Stimulated activated naive CD4-positive, alpha-beta T cell (primary cell): ENCODE data around the gene MRPL33.

Experiments
- DNase-seq, 6 experiments: peaks; one replicate each; lab custom pipeline; 2025; lab: John Stamatoyannopoulos, UW

The MRPL33 gene

GRCh38 chr2:27771548-27772335 is at the start of gene MRPL33:
MRPL33 (plus strand) TSS chr2:27771719; CDS start chr2:27771778, 59 bp downstream.
- peak; percentile 83 to 92 (median 86) for DNase-seq

- DNase-seq: no peak
Observed at GRCh38 chr2:27721884-27722485, 49.5 kb upstream of the MRPL33 start.

GRCh38 chr2:27723372-27724144 is 48.0 kb upstream of the MRPL33 start:
- peak in 2 of 6 experiments; percentile 21 to 22 for DNase-seq

GRCh38 chr2:27724191-27724590 is 47.3 kb upstream of the MRPL33 start:
- DNase-seq: no peak

GRCh38 chr2:27724905-27725701 is 46.4 kb upstream of the MRPL33 start:
- DNase-seq: no peak

- no peak for DNase-seq
Observed at GRCh38 chr2:27727257-27727656, 44.3 kb upstream of the MRPL33 start.

- no peak for DNase-seq
Observed at GRCh38 chr2:27728081-27728858, 43.2 kb upstream of the MRPL33 start.

GRCh38 chr2:27729198-27729597 is 42.3 kb upstream of the MRPL33 start:
- no peak for DNase-seq

GRCh38 chr2:27729614-27730013 is 41.9 kb upstream of the MRPL33 start:
- no peak for DNase-seq

GRCh38 chr2:27730261-27730662 is 41.3 kb upstream of the MRPL33 start:
- DNase-seq: no peak

- DNase-seq: no peak
Observed at GRCh38 chr2:27730980-27731691, 40.4 kb upstream of the MRPL33 start.

- no peak for DNase-seq
Observed at GRCh38 chr2:27734305-27734704, 37.2 kb upstream of the MRPL33 start.

GRCh38 chr2:27735263-27735904 is 36.1 kb upstream of the MRPL33 start:
- peak; percentile 15 to 54 (median 38) for DNase-seq

- no peak for DNase-seq
Observed at GRCh38 chr2:27736031-27736889, 35.3 kb upstream of the MRPL33 start.

GRCh38 chr2:27736890-27737204 is 34.7 kb upstream of the MRPL33 start:
- no peak for DNase-seq

- no peak for DNase-seq
Observed at GRCh38 chr2:27737676-27738348, 33.7 kb upstream of the MRPL33 start.

GRCh38 chr2:27738349-27739057 is 33.0 kb upstream of the MRPL33 start:
- DNase-seq: no peak

GRCh38 chr2:27739058-27739373 is 32.5 kb upstream of the MRPL33 start:
- no peak for DNase-seq
